Heart left ventricle (tissue), 16 donors: ENCODE measurements around the gene PHF20. TPM values are rescaled to one million over a fixed set of nuclear protein-coding genes. Genes with fewer than 3 reads are reported as not detected.

Experiments used
- ATAC-seq, 4 donors: fragments of 200-7000 bp; cut with Tn5 transposase; one replicate each; pipeline ENCODE4 v1.9.1; 2020 to 2022; ENCODE audit warnings: moderate library complexity in 4 of 4, mild to moderate bottlenecking in 3 of 4, moderate number of reproducible peaks in 1 of 4
- DNase-seq, 5 donors: peaks; one replicate each; pipeline ENCODE4 v3.0.0-alpha.2; 2020
- H3K27ac ChIP-seq, 12 donors: fragments of 200-600 bp; sonication (generic) in 4 of 12; one replicate each; pipeline versions ENCODE4 v1.5.0 to v1.8.0; 2016 to 2022; ENCODE audit warnings: mild to moderate bottlenecking in 2 of 12
- H3K27me3 ChIP-seq, 9 donors: fragments of 200-600 bp; sonication (generic) in 2 of 9; one replicate each; pipeline versions ENCODE4 v1.5.1 to v1.8.0; 2016 to 2022; ENCODE audit warnings: mild to moderate bottlenecking in 3 of 9
- H3K36me3 ChIP-seq, 9 donors: fragments of 200-600 bp; sonication (generic) in 2 of 9; one replicate each; pipeline versions ENCODE4 v1.5.0 to v1.8.0; 2018 to 2022; ENCODE audit warnings: mild to moderate bottlenecking in 2 of 9
- H3K4me1 ChIP-seq, 12 donors: fragments of 200-600 bp; sonication (generic) in 4 of 12; one replicate each; pipeline versions ENCODE4 v1.5.0 to v1.8.0; 2016 to 2022; ENCODE audit warnings: mild to moderate bottlenecking in 3 of 12
- H3K4me3 ChIP-seq, 12 donors: fragments of 200-600 bp; sonication (generic) in 4 of 12; one replicate each; pipeline versions ENCODE4 v1.5.0 to v1.8.0; 2017 to 2022; ENCODE audit warnings: mild to moderate bottlenecking in 9 of 12, moderate library complexity in 4 of 12
- H3K9me3 ChIP-seq, 12 donors: fragments of 200-600 bp; sonication (generic) in 4 of 12; one replicate each; pipeline versions ENCODE4 v1.5.0 to v1.8.0; 2016 to 2022; ENCODE audit warnings: mild to moderate bottlenecking in 1 of 12
- POLR2A ChIP-seq, 2 donors: fragments of 450-650 bp; IDR thresholded peaks; one replicate each; pipeline ENCODE4 v1.6.1; 2017; ENCODE audit warnings: antibody characterized with exemption in 2 of 2, mild to moderate bottlenecking in 2 of 2, moderate library complexity in 2 of 2
- WGBS, 4 donors: extraction: QIAGEN DNeasy Blood & Tissue Kit in 2 of 4; methylation state at CpG; one replicate each; pipeline versions ENCODE4 v1.1.5 to v1.1.7; 2013 to 2018; 5-methylcytosine and 5-hydroxymethylcytosine counted together
- intact Hi-C, 10 donors: fragments of 100-400 bp; cut with DNase I; formaldehyde crosslinking; loops; one replicate each; pipeline versions ENCODE4 v1.11.1 to v1.14.2; 2022
- polyA plus RNA-seq, 2 donors: library from polyadenylated mRNA; stranded (reverse); fragments of 200-250 nt; gene quantifications; one replicate each; pipeline ENCODE4 v1.2.3, GENCODE V29; 2013
- total RNA-seq, 9 donors: library from RNA; depleted of rRNA in 2 of 9; stranded (reverse); fragments of >200 nt in 2 of 9; fragmentation: NEBNext Ultra II Directional in 3 of 9; extraction: Animal tissue kit (Norgen Biotek cat#: 25700) in 3 of 9; gene quantifications; one replicate each; pipeline versions ENCODE4 v1.1.0 to v1.2.4, GENCODE V29; 2016 to 2023
- TF ChIP-seq, protein P1 (sequence below), 12 donors: fragments of 200-600 bp; sonication (generic) in 4 of 12; IDR thresholded peaks; one replicate each; pipeline versions ENCODE4 v1.5.0 to v1.8.0; 2018 to 2022; ENCODE audit warnings: antibody characterized with exemption in 12 of 12, mild to moderate bottlenecking in 5 of 12
- donor health status: ischemic (EF 13 %, LVEDD 7.1; RV severe dilation, severe dysfunction).
- donor health status: healthy with polysubstance abuse.
- donor health status: DM: no; HTN: yes; CAD: no.
- donor health status: DM: no; HTN: no; CAD: no.
- donor health status: ischemic (EF 25% LVEDD 6.9; RV normal size, moderate dysfunction).
- donor health status: ischemic (EF 25% LVEDD 5.7; RV mildly dilated, moderate dysfunction).
- donor health status: healthy.
- donor health status: DM: yes; HTN: yes; CAD: no.
- donor health status: ischemic (EF 35%, LVEDD 5.7; RV mildly dilated, moderate dysfunction).
- donor health status: nonischemic (EF 11% LVEDD 7.7; RV severe dilation, severe dysfunction).
- donor health status: DM: yes; HTN: yes; CAD: no.
- donor health status: PGD.
- donor health status: ischemic (EF 29% LVEDD 5.4; RV normal size, mild dysfunction).
- donor health status: nonischemic (EF 23%, LVEDD 6.1; RV moderate dilation, normal function).

Gene PHF20
- total and polyA plus RNA-seq, 11 donors: 25.8 to 48.9 (median 36.5) TPM

- DNase-seq: no peak
- 87 to 92% (median 92%) methylated on average over 2 of the region's 2 CpGs for WGBS, 4 donors
These were observed 36.1 kb downstream of the PHF20 start for GRCh38 chr20:35807877-35808276.

DNA sequence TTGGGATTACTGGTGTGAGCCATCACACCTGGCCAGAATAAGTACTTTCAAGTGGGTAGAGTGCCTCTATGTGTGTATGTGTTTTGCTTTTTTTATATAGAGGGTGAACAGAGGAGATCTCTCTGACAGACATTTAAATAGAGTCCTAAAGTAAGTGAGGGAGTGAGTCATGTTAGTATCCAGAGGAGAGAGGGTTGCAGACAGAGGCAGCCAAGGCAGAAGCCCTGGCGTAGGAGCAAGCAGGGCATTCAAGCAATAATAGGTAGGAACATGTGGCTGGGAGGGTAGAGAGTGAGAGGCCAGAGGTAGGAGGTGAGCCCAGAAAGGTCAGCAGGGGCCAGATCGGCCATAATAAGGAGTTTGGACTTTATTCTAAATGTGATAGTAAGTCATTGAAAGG, 48.9 kb downstream of the PHF20 start:
- Histone ChIP-seq H3K4me1 (peaks cover 0 to 25% (median 4%) of the 10 kb centered on the region in 12 donors), H3K27me3 (no peaks in the 10 kb centered on the region), H3K9me3 (no peaks in the 10 kb centered on the region), H3K4me3 (no peak overlapping the region), H3K36me3 (peaks cover 0 to 16% (median under 1%) of the 10 kb centered on the region in 9 donors), H3K27ac (peak overlapping the region in 7 of 12 donors; percentile 13 to 62 (median 21))
- no peak for TF ChIP-seq POLR2A (IDR thresholded peaks at IDR 0.05)
- TF ChIP-seq, protein P1, sequence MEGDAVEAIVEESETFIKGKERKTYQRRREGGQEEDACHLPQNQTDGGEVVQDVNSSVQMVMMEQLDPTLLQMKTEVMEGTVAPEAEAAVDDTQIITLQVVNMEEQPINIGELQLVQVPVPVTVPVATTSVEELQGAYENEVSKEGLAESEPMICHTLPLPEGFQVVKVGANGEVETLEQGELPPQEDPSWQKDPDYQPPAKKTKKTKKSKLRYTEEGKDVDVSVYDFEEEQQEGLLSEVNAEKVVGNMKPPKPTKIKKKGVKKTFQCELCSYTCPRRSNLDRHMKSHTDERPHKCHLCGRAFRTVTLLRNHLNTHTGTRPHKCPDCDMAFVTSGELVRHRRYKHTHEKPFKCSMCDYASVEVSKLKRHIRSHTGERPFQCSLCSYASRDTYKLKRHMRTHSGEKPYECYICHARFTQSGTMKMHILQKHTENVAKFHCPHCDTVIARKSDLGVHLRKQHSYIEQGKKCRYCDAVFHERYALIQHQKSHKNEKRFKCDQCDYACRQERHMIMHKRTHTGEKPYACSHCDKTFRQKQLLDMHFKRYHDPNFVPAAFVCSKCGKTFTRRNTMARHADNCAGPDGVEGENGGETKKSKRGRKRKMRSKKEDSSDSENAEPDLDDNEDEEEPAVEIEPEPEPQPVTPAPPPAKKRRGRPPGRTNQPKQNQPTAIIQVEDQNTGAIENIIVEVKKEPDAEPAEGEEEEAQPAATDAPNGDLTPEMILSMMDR (IDR thresholded peaks at IDR 0.05): no peak
- intact Hi-C loops: no loop called here
- peak; percentile 61 to 96 (median 84) for ATAC-seq
- 66 to 78% (median 73%) methylated on average over 2 of the region's 2 CpGs for WGBS, 4 donors
- DNase-seq: peak in 2 of 5 donors; percentile 29 to 52

More at GRCh38 chr20:35807877-35808276, 36.1 kb downstream of the PHF20 start:
- H3K36me3 ChIP-seq: peaks cover 0 to 67% (median 29%) of the 10 kb centered on the region in 9 donors
- no peaks in the 10 kb centered on the region for H3K4me1 ChIP-seq
- intact Hi-C loops: no loop called here
- H3K9me3 ChIP-seq: no peaks in the 10 kb centered on the region
- TF ChIP-seq POLR2A (IDR thresholded peaks at IDR 0.05): no peak
- TF ChIP-seq, protein P1 (IDR thresholded peaks at IDR 0.05): no peak
- H3K27me3 ChIP-seq: no peaks in the 10 kb centered on the region
- no peak for ATAC-seq
- no peak overlapping the region for H3K27ac ChIP-seq
- H3K4me3 ChIP-seq: no peak overlapping the region

- H3K27me3 ChIP-seq: no peaks in the 10 kb centered on the region
- no peaks in the 10 kb centered on the region for H3K9me3 ChIP-seq
- H3K36me3 ChIP-seq: peaks cover 0 to 9% (median 0%) of the 10 kb centered on the region in 9 donors
- ATAC-seq: no peak
- TF ChIP-seq, protein P1 (IDR thresholded peaks at IDR 0.05): no peak
- no peak for TF ChIP-seq POLR2A (IDR thresholded peaks at IDR 0.05)
- DNase-seq: no peak
- H3K4me1 ChIP-seq: peaks cover 0 to 32% (median 6%) of the 10 kb centered on the region in 12 donors
- WGBS, 4 donors: 86 to 89% (median 87%) methylated on average over 8 of the region's 8 CpGs
- intact Hi-C loops: no loop called here
- H3K4me3 ChIP-seq: no peak overlapping the region
- no peak overlapping the region for H3K27ac ChIP-seq
These were observed 50.0 kb downstream of the PHF20 start for GRCh38 chr20:35821807-35822242.

DNA sequence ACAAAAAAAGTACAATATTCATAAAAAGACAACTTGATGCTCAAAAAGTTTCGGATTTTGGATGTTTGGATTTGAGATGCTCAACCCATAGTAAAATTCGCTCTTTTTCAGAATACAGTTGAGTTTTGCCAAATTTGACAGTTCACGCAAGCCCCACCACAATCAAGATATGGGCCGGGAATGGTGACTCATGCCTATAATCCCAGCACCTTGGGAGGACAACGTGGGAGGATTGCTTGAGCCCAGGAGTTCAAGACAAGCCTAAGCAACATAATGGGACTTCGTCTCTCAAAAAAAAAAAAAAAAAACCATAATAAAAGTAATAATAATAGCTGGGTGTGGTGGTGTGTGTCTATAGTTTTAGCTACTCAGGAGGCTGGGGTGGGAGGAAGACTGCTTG, 51.3 kb downstream of the PHF20 start:
- no peak for DNase-seq
- no peak for ATAC-seq
- WGBS, 4 donors: 78 to 90% (median 85%) methylated on average over 6 of the region's 6 CpGs
- H3K36me3 ChIP-seq: peaks cover 0 to 9% (median 0%) of the 10 kb centered on the region in 9 donors
- TF ChIP-seq, protein P1 (IDR thresholded peaks at IDR 0.05): no peak
- no peak for TF ChIP-seq POLR2A (IDR thresholded peaks at IDR 0.05)
- no peaks in the 10 kb centered on the region for H3K9me3 ChIP-seq
- intact Hi-C loops: no loop called here
- H3K27me3 ChIP-seq: no peaks in the 10 kb centered on the region
- no peak overlapping the region for H3K4me3 ChIP-seq
- no peak overlapping the region for H3K27ac ChIP-seq
- peaks cover 0 to 37% (median 12%) of the 10 kb centered on the region in 12 donors for H3K4me1 ChIP-seq
